PC-3 (cell line): ENCODE measurements around the gene CBLL2.

Experiments used
- CTCF ChIP-seq: fragments of 300-600 bp; sonication (generic); conservative IDR thresholded peaks from 2 replicates; pipeline ENCODE4 v1.5.1; 2017; ENCODE audit warnings: antibody characterized with exemption, low read depth, mild to moderate bottlenecking, low read length
- EZH2 ChIP-seq: fragments of 300-600 bp; sonication (generic); IDR thresholded peaks from one replicate; pipeline ENCODE4 v1.6.1; 2017; ENCODE audit warnings: antibody characterized with exemption, mild to moderate bottlenecking, low read length; ENCODE audit not compliant: unreplicated experiment

- TF ChIP-seq CTCF = no peak
- no peak for TF ChIP-seq EZH2
These were observed 47.6 kb downstream of the CBLL2 start for GRCh38 chrX:22320236-22320873.
